ENCODE results near the gene PLPPR4. TPM values are rescaled to one million over a fixed set of nuclear protein-coding genes. Genes with fewer than 3 reads are reported as not detected.
"Not testable (repeated sequence)": the region's sequence is repeated elsewhere in the genome, so short reads cannot be mapped to it uniquely, and the experiment has no call there.

PLPPR4 gene
- polyA plus RNA-seq (ENCODE audit: insufficient read length in 4 of 4): 10 to 100 TPM in 1 of 4 donors, 1 to 10 TPM in 3; 1.4 to 11.2 (median 2.2) TPM

GRCh38 chr1:99264201-99265021 lies at the start of gene PLPPR4:
Gene PLPPR4 (plus strand): TSS chr1:99264492. CDS start chr1:99264594, 102 bp downstream.
- DNase-seq (ENCODE audit: low read depth in 4 of 4, low spot score in 3 of 4): peak in 3 of 4 donors; percentile 18 to 26 (median 20)

GRCh38 chr1:99216956-99217355 lies 47.3 kb upstream of the PLPPR4 start:
- no peak for DNase-seq (ENCODE audit: low read depth in 4 of 4, low spot score in 3 of 4)

- DNase-seq (ENCODE audit: low read depth in 4 of 4, low spot score in 3 of 4): no peak
Measured at GRCh38 chr1:99217599-99217998, 46.7 kb upstream of the PLPPR4 start.

- DNase-seq (ENCODE audit: low read depth in 4 of 4, low spot score in 3 of 4): no peak
Measured at GRCh38 chr1:99218572-99218971, 45.7 kb upstream of the PLPPR4 start.

- no peak for DNase-seq (ENCODE audit: low read depth in 4 of 4, low spot score in 3 of 4)
Measured at GRCh38 chr1:99218999-99219398, 45.3 kb upstream of the PLPPR4 start.

GRCh38 chr1:99227056-99227897 lies 37.0 kb upstream of the PLPPR4 start:
- DNase-seq (ENCODE audit: low read depth in 4 of 4, low spot score in 3 of 4): no peak

- DNase-seq (ENCODE audit: low read depth in 4 of 4, low spot score in 3 of 4): no peak
Measured at GRCh38 chr1:99228153-99228552, 36.1 kb upstream of the PLPPR4 start.

- no peak for DNase-seq (ENCODE audit: low read depth in 4 of 4, low spot score in 3 of 4)
Measured at GRCh38 chr1:99229122-99229521, 35.2 kb upstream of the PLPPR4 start.

GRCh38 chr1:99230695-99231094 lies 33.6 kb upstream of the PLPPR4 start:
- no peak for DNase-seq (ENCODE audit: low read depth in 4 of 4, low spot score in 3 of 4)

GRCh38 chr1:99232172-99232571 lies 32.1 kb upstream of the PLPPR4 start:
- no peak for DNase-seq (ENCODE audit: low read depth in 4 of 4, low spot score in 3 of 4)

- DNase-seq (ENCODE audit: low read depth in 4 of 4, low spot score in 3 of 4): no peak
Measured at GRCh38 chr1:99233446-99233845, 30.8 kb upstream of the PLPPR4 start.

- DNase-seq (ENCODE audit: low read depth in 4 of 4, low spot score in 3 of 4): no peak
Measured at GRCh38 chr1:99236756-99237155, 27.5 kb upstream of the PLPPR4 start.

GRCh38 chr1:99239690-99240089 lies 24.6 kb upstream of the PLPPR4 start:
- DNase-seq (ENCODE audit: low read depth in 4 of 4, low spot score in 3 of 4): no peak

GRCh38 chr1:99240621-99241020 lies 23.7 kb upstream of the PLPPR4 start:
- no peak for DNase-seq (ENCODE audit: low read depth in 4 of 4, low spot score in 3 of 4)

- no peak for DNase-seq (ENCODE audit: low read depth in 4 of 4, low spot score in 3 of 4)
Measured at GRCh38 chr1:99246152-99246551, 18.1 kb upstream of the PLPPR4 start.

- DNase-seq (ENCODE audit: low read depth in 4 of 4, low spot score in 3 of 4): no peak
Measured at GRCh38 chr1:99247199-99247598, 17.1 kb upstream of the PLPPR4 start.

- DNase-seq (ENCODE audit: low read depth in 4 of 4, low spot score in 3 of 4): no peak
Measured at GRCh38 chr1:99250728-99251127, 13.6 kb upstream of the PLPPR4 start.

- no peak for DNase-seq (ENCODE audit: low read depth in 4 of 4, low spot score in 3 of 4)
Measured at GRCh38 chr1:99251308-99251707, 13.0 kb upstream of the PLPPR4 start.

GRCh38 chr1:99252630-99253029 lies 11.7 kb upstream of the PLPPR4 start:
- DNase-seq (ENCODE audit: low read depth in 4 of 4, low spot score in 3 of 4): no peak

- not testable (repeated sequence) for DNase-seq (ENCODE audit: low read depth in 4 of 4, low spot score in 3 of 4)
Measured at GRCh38 chr1:99260402-99260801, 3.9 kb upstream of the PLPPR4 start.

- no peak for DNase-seq (ENCODE audit: low read depth in 4 of 4, low spot score in 3 of 4)
Measured at GRCh38 chr1:99265124-99265523, 832 bp downstream of the PLPPR4 start.

- DNase-seq (ENCODE audit: low read depth in 4 of 4, low spot score in 3 of 4): no peak
Measured at GRCh38 chr1:99266726-99267125, 2.4 kb downstream of the PLPPR4 start.
